Activated CD4-positive, alpha-beta T cell treated with anti-CD3 and anti-CD28 coated beads for 1 hour (primary cell): Measurements from ENCODE around the gene MILR1.
A peak's percentile ranks its signal among the peaks of the same experiment; 100 is the strongest.

Experiments used
- DNase-seq: peaks from one replicate; pipeline ENCODE4 v3.0.0-alpha.2; 2020

MILR1 gene

GRCh38 chr17:64503821-64504768, 55.2 kb downstream of the MILR1 start:
- DNase-seq, result no peak

GRCh38 chr17:64504769-64505339, 55.9 kb downstream of the MILR1 start:
- DNase-seq, result no peak

GRCh38 chr17:64505340-64506200, 56.7 kb downstream of the MILR1 start:
- peak; percentile 81 for DNase-seq

GRCh38 chr17:64506201-64506575, 57.3 kb downstream of the MILR1 start, which contains the start of gene DDX5:
DDX5 (minus strand) TSS chr17:64506289; CDS start chr17:64506119, 170 bp downstream.
- peak; percentile 97 for DNase-seq

GRCh38 chr17:64506576-64507412, 57.9 kb downstream of the MILR1 start, which contains the start of gene CEP95:
CEP95 (plus strand) TSS chr17:64506977; CDS start chr17:64507098, 121 bp downstream.
- peak; percentile 91 for DNase-seq

GRCh38 chr17:64507413-64507782, 58.5 kb downstream of the MILR1 start:
- no peak for DNase-seq

- no peak for DNase-seq
Observed at GRCh38 chr17:64508683-64509082, 59.8 kb downstream of the MILR1 start.

GRCh38 chr17:64509179-64509578, 60.3 kb downstream of the MILR1 start:
- no peak for DNase-seq

GRCh38 chr17:64515419-64515818, 66.5 kb downstream of the MILR1 start:
- no peak for DNase-seq

GRCh38 chr17:64515829-64516228, 66.9 kb downstream of the MILR1 start:
- DNase-seq, result no peak
